GM12878 (cell line): Measurements from ENCODE around the gene SGMS1. TPM values are rescaled to one million over a fixed set of nuclear protein-coding genes. Genes with fewer than 3 reads are reported as not detected.

Source experiments
- ATAC-seq: fragments of 200-7000 bp; cut with Tn5 transposase; 3 replicates; pipeline ENCODE4 v1.9.1; 2020; ENCODE audit warnings: mild to moderate bottlenecking, moderate library complexity
- BruUV-seq: library from RNA; stranded (reverse); fragments of 400-500 nt; replicated peaks from 2 replicates; lab custom pipeline; 2021; lab: Mats Ljungman, UMichigan
- CTCF ChIA-PET: fragments of 300-600 bp; sonication (Branson Sonifier 250); formaldehyde crosslinking; extraction: SDS; loops from one replicate; lab custom pipeline; 2021; ENCODE audit warnings: inconsistent platforms; lab: Yijun Ruan, JAX
- POLR2A ChIA-PET: fragments of 350-600 bp; formaldehyde crosslinking; extraction: SDS; loops from one replicate; lab custom pipeline; 2021; ENCODE audit warnings: inconsistent platforms; lab: Charles Lee
- RAD21 ChIA-PET: fragments of 300-600 bp; sonication (Branson Sonifier 250); formaldehyde crosslinking; loops from one replicate; lab custom pipeline; 2023; ENCODE audit warnings: antibody characterized with exemption; ENCODE audit not compliant: unreplicated experiment; lab: Charles Lee
- SMC1A ChIA-PET: fragments of 300-600 bp; sonication (Branson Sonifier 250); formaldehyde crosslinking; loops from one replicate; lab custom pipeline; 2023; ENCODE audit not compliant: unreplicated experiment, uncharacterized antibody; lab: Charles Lee
- DNase-seq: peaks from one replicate; pipeline ENCODE4 v3.0.0-alpha.2; 2011; ENCODE audit warnings: low read depth, low spot score
- FAIRE-seq: peaks from 3 replicates; lab custom pipeline; 2011; peaks lifted over from hg19 to GRCh38; lab: Jason Lieb, UNC
- H2AFZ ChIP-seq: 2 replicates; pipeline ENCODE4 v1.6.0; 2011; ENCODE audit warnings: low read depth, low read length, control low read depth; ENCODE audit not compliant: control insufficient read depth
- H3K27ac ChIP-seq: 2 replicates; pipeline ENCODE4 v1.5.1; 2011; ENCODE audit warnings: control low read depth; ENCODE audit not compliant: control insufficient read depth, insufficient read depth
- H3K27me3 ChIP-seq, 2 experiments: replicated peaks in 1 of 2; 2 replicates each; pipeline versions ENCODE4 v1.6.0 to v1.6.1; 2011; ENCODE audit warnings: low read length in 1 of 2; ENCODE audit not compliant: control insufficient read depth in 2 of 2, insufficient read depth in 2 of 2
- H3K36me3 ChIP-seq, 2 experiments: 2 replicates each; pipeline ENCODE4 v1.5.1; 2011; ENCODE audit warnings: low read length in 1 of 2; ENCODE audit not compliant: control insufficient read depth in 2 of 2, insufficient read depth in 2 of 2
- H3K4me1 ChIP-seq: 2 replicates; pipeline ENCODE4 v1.6.1; 2011; ENCODE audit warnings: mild to moderate bottlenecking, low read length, moderate library complexity, mixed read lengths; ENCODE audit not compliant: control insufficient read depth, insufficient read depth
- H3K4me2 ChIP-seq: 2 replicates; pipeline ENCODE4 v1.6.0; 2011; ENCODE audit warnings: control low read depth; ENCODE audit not compliant: control insufficient read depth, insufficient read depth
- H3K4me3 ChIP-seq: fragments of 200-600 bp; sonication (generic); 2 replicates; pipeline ENCODE4 v1.5.1; 2016
- H3K79me2 ChIP-seq: 2 replicates; pipeline ENCODE4 v1.6.0; 2011; ENCODE audit warnings: low read length; ENCODE audit not compliant: control insufficient read depth, insufficient read depth
- H3K9ac ChIP-seq: 2 replicates; pipeline ENCODE4 v1.8.0; 2011; ENCODE audit warnings: low read length, control low read depth, mixed read lengths; ENCODE audit not compliant: control insufficient read depth, insufficient read depth
- H3K9me3 ChIP-seq: replicated peaks from 3 replicates; pipeline ENCODE4 v1.5.1; 2011; ENCODE audit warnings: mild to moderate bottlenecking, low read length; ENCODE audit not compliant: control insufficient read depth, insufficient read depth
- H4K20me1 ChIP-seq: 2 replicates; pipeline ENCODE4 v1.6.0; 2011; ENCODE audit not compliant: control insufficient read depth, insufficient read depth
- CBX3 ChIP-seq: fragments of 200-600 bp; sonication (generic); IDR thresholded peaks from 2 replicates; pipeline ENCODE4 v1.6.1; 2016; ENCODE audit warnings: low read depth, borderline replicate concordance
- CEBPZ ChIP-seq: fragments of 150-350 bp; IDR thresholded peaks from 2 replicates; pipeline ENCODE4 v1.6.1; 2016; ENCODE audit warnings: low read depth, low read length
- HDGF ChIP-seq: fragments of 450-650 bp; IDR thresholded peaks from 2 replicates; pipeline ENCODE4 v1.6.1; 2016; ENCODE audit warnings: antibody characterized with exemption
- KLF5 ChIP-seq: fragments of 450-650 bp; IDR thresholded peaks from 2 replicates; pipeline ENCODE4 v1.6.1; 2014; ENCODE audit warnings: mild to moderate bottlenecking; ENCODE audit not compliant: partially characterized antibody
- MLLT1 ChIP-seq: fragments of 450-650 bp; IDR thresholded peaks from 2 replicates; pipeline ENCODE4 v1.6.1; 2016; ENCODE audit warnings: mild to moderate bottlenecking
- NRF1 ChIP-seq: conservative IDR thresholded peaks from 2 replicates; pipeline ENCODE4 v1.6.1; 2011; ENCODE audit warnings: mild to moderate bottlenecking, low read depth, low read length, improper control_type of control experiment
- PML ChIP-seq: IDR thresholded peaks from 2 replicates; pipeline ENCODE4 v1.6.1; 2012; ENCODE audit warnings: low read length, inconsistent platforms
- POLR2AphosphoS2 ChIP-seq: IDR thresholded peaks from 2 replicates; pipeline ENCODE4 v1.6.1; 2011; ENCODE audit warnings: low read depth, mild to moderate bottlenecking, low read length, improper control_type of control experiment, moderate library complexity
- RCOR1 ChIP-seq: conservative IDR thresholded peaks from 2 replicates; pipeline ENCODE4 v1.6.1; 2012; ENCODE audit warnings: low read depth, low read length, improper control_type of control experiment
- REST ChIP-seq: IDR thresholded peaks from 2 replicates; pipeline ENCODE4 v1.6.1; 2012; ENCODE audit warnings: mild to moderate bottlenecking, low read depth, low read length
- SMAD1 ChIP-seq: fragments of 450-650 bp; IDR thresholded peaks from 2 replicates; pipeline ENCODE4 v1.6.1; 2018; ENCODE audit warnings: mild to moderate bottlenecking, low read depth; ENCODE audit not compliant: partially characterized antibody
- ZNF207 ChIP-seq: fragments of 450-650 bp; IDR thresholded peaks from 2 replicates; pipeline ENCODE4 v1.6.1; 2014; ENCODE audit warnings: antibody characterized with exemption, mild to moderate bottlenecking, borderline replicate concordance
- WGBS: methylation state at CpG from one replicate; pipeline ENCODE4 v1.1.6; 2016; ENCODE audit warnings: low lambda C conversion rate; ENCODE audit not compliant: insufficient replicate concordance, insufficient coverage; ENCODE audit errors: missing lambda C conversion rate; 5-methylcytosine and 5-hydroxymethylcytosine counted together
- in situ Hi-C: fragments of 300-500 bp; cut with MboI; formaldehyde crosslinking; loops from 9 replicates; pipeline ENCODE4 v1.14.3; 2018; ENCODE audit warnings: mixed read lengths
- intact Hi-C: fragments of 100-400 bp; cut with micrococcal nuclease; formaldehyde crosslinking; loops from one replicate; pipeline ENCODE4 v1.14.2; 2022; ENCODE audit not compliant: unreplicated experiment
- polyA plus RNA-seq, 11 experiments: library from polyadenylated mRNA; depleted of rRNA in 4 of 11; unstranded in 6 of 11; stranded (reverse) in 5 of 11; fragments of >200 nt; fragmentation: Nextera tagmentation in 4 of 11; fragmentation: Illumina TruSeq in 1 of 11; extraction: Ambion mirVana in 4 of 11; extraction: Trizol in 1 of 11; gene quantifications; 1 replicate in 1 of 11; 2 replicates in 10 of 11; pipeline versions ENCODE4 v1.2.1 to v1.2.3, GENCODE V29; 2011 to 2016; ENCODE audit warnings: inconsistent platforms in 2 of 11, missing spikeins in 2 of 11, low read depth in 1 of 11
- total RNA-seq, 4 experiments: library from RNA; depleted of rRNA in 3 of 4; stranded (reverse); fragments of >200 nt in 3 of 4; fragmentation: Illumina TruSeq in 1 of 4; extraction: Trizol in 1 of 4; gene quantifications; 2 replicates each; pipeline versions ENCODE4 v1.2.1 to v1.2.3, GENCODE V29; 2013 to 2021
- TF ChIP-seq, protein P1 (sequence below): fragments of 450-650 bp; IDR thresholded peaks from 2 replicates; pipeline ENCODE4 v1.6.1; 2017; ENCODE audit warnings: borderline replicate concordance

Gene SGMS1
- total and polyA plus RNA-seq, 10 of the 15 experiments (the other 5 are each of a cell fraction or from before 2014, with no cell fraction given), result 1.4 to 14.5 (median 4.9) TPM

GRCh38 chr10:50624866-50625501, 1.2 kb upstream of the SGMS1 start:
- Histone ChIP-seq H4K20me1 (no peaks in the 10 kb centered on the region), H3K27me3 (no peaks in the 10 kb centered on the region), H3K79me2 (peaks cover 36% of the 10 kb centered on the region), H3K4me3 (peak overlapping the region; percentile 86), H3K4me1 (no peaks in the 10 kb centered on the region), H3K4me2 (peak overlapping the region; percentile 87), H3K27ac (peak overlapping the region; percentile 94), H3K9me3 (no peaks in the 10 kb centered on the region), H3K36me3 (no peaks in the 10 kb centered on the region; a peak in 1 of 4 replicates), H2AFZ (peak overlapping the region; percentile 96), H3K9ac (peak overlapping the region; percentile 89)
- ATAC-seq (peak; percentile 69), DNase-seq (no peak), FAIRE-seq (peak; percentile 44)
- RAD21 ChIA-PET, result interaction anchor here (0.7 to 3.6 kb wide), 21 partner anchors 12 to 349 kb away, joined by 3 to 24 read pairs (median 4); no protein-coding TSS in a partner anchor
- POLR2A ChIA-PET, result interaction anchor here (0.6 to 2.4 kb wide), 13 partner anchors 10 to 279 kb away, joined by 3 to 8 read pairs (median 3); no protein-coding TSS in a partner anchor
- CTCF ChIA-PET, result interaction anchor here (0.6 to 2.5 kb wide), 17 partner anchors 10 to 332 kb away, joined by 3 to 11 read pairs (median 4); no protein-coding TSS in a partner anchor
- SMC1A ChIA-PET, result interaction anchor here (0.6 to 6.2 kb wide), 21 partner anchors 13 to 278 kb away, joined by 3 to 45 read pairs (median 4); no protein-coding TSS in a partner anchor
- WGBS, result 1% methylated on average over 38 of the region's 58 CpGs
- BruUV-seq, result no TSS peak
- in situ Hi-C loops, result loop anchor here (25.0 kb wide), 1 partner anchor 1438 kb away; the partner anchor contains the start of gene TMEM273
- intact Hi-C loops, result loop anchor here (1.0 to 5.0 kb wide), 5 partner anchors 23 to 263 kb away; no protein-coding TSS in a partner anchor
- TF ChIP-seq SMAD1 (no peak), KLF5 (peak; percentile 9), CBX3 (no peak), PML (peak; percentile 82), CEBPZ (no peak), NRF1 (no peak), HDGF (no peak), MLLT1 (peak; percentile 35; the same call in 1 of the 2 replicates), RCOR1 (no peak), REST (peak; percentile 71), POLR2AphosphoS2 (no peak), ZNF207 (no peak)
- TF ChIP-seq, protein P1, sequence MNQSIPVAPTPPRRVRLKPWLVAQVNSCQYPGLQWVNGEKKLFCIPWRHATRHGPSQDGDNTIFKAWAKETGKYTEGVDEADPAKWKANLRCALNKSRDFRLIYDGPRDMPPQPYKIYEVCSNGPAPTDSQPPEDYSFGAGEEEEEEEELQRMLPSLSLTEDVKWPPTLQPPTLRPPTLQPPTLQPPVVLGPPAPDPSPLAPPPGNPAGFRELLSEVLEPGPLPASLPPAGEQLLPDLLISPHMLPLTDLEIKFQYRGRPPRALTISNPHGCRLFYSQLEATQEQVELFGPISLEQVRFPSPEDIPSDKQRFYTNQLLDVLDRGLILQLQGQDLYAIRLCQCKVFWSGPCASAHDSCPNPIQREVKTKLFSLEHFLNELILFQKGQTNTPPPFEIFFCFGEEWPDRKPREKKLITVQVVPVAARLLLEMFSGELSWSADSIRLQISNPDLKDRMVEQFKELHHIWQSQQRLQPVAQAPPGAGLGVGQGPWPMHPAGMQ, result no peak
